ENCODE measurements around the gene TMEM151B.

TMEM151B gene

GRCh38 chr6:44246663-44247337 is 23.4 kb upstream of the TMEM151B start, which contains the start of gene HSP90AB1:
HSP90AB1 (plus strand) TSS chr6:44247101; CDS start chr6:44248630, 1,529 bp downstream.
- FAIRE-seq (peak; percentile 91), DNase-seq (ENCODE audit: insufficient read length) (peak; percentile 87)
- TF ChIP-seq POLR2A (IDR thresholded peaks at IDR 0.05; ENCODE audit: low read depth, low read length) (peak; percentile 100), TAF1 (IDR thresholded peaks at IDR 0.05; ENCODE audit: borderline replicate concordance, low read depth, low read length) (peak; percentile 100), POLR2AphosphoS5 (IDR thresholded peaks at IDR 0.05; ENCODE audit: low read depth, low read length) (peak; percentile 100)

DNA sequence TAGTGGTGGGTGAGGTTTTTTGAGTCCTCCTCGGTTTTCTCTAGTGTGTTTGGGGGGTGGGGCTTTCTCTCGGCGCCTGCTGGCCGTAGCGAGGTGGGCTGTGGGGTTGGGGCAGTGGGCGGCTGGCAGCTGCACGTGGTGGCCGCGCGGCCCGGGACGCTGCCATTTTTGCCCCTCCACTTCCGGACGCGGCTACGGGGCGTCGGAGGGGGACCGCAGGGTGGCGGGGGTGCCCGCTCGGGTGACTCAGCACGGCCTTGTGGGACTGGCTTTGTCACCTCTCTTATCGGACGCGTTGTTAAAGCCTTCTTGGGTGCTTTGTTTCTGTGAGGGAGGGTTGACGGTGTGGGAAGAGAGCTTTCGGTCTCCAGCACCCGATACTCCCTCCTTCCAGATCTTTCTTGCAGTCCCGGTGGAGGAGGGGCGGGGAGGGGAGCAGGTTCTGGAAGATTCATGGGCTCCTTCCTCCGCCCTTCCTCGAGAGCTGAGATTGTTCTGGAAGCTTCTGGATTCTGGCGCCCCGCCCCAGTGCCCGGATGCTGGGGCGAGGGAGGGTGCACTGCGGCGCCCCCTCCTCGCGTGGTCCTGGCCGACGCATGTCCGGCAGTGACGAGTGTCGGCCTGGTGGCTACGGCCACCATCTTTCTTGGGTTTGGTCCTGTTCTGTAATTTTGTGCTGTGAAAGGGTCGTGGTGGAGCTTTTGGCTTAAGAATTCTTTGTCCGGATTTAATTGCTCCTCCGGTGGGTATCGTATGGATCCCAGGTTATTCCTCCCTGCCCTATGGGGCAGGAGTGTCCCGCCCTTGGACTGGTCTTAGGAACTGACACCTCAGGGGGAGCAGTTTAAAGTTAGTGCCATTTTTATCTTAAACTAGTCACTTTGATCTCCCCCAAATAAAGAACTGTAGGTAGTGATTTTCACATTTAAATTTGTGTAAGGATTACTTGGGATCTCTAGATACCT is 22.6 kb upstream of the TMEM151B start:
- DNase-seq (ENCODE audit: insufficient read length) (no peak), FAIRE-seq (peak; percentile 42)

DNA sequence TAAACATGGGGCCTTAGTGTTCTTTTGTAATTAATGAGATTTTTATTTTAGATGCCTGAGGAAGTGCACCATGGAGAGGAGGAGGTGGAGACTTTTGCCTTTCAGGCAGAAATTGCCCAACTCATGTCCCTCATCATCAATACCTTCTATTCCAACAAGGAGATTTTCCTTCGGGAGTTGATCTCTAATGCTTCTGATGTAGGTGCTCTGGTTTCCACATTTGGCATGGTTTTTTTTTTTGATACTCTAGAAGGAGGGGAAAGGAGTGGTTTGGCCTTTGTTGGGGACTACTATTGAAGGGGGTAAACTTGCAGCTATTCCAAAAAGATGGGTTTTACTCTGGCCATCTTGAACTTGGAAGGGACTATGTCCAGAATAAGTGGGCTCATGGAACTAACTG is 21.7 kb upstream of the TMEM151B start:
- no peak for TF ChIP-seq TAF1 (IDR thresholded peaks at IDR 0.05; ENCODE audit: borderline replicate concordance, low read depth, low read length)
- no peak for TF ChIP-seq POLR2AphosphoS5 (IDR thresholded peaks at IDR 0.05; ENCODE audit: low read depth, low read length)
- TF ChIP-seq POLR2A (IDR thresholded peaks at IDR 0.05; ENCODE audit: low read depth, low read length): no peak
- no peak for FAIRE-seq
- no peak for DNase-seq (ENCODE audit: insufficient read length)

More for the DNA sequence above, 22.6 kb upstream of the TMEM151B start:
- TF ChIP-seq TAF1 (IDR thresholded peaks at IDR 0.05; ENCODE audit: borderline replicate concordance, low read depth, low read length) (peak; percentile 33; the same call in 1 of the 2 replicates), POLR2A (IDR thresholded peaks at IDR 0.05; ENCODE audit: low read depth, low read length) (no peak; the same call in 1 of the 2 replicates), POLR2AphosphoS5 (IDR thresholded peaks at IDR 0.05; ENCODE audit: low read depth, low read length) (no peak; the same call in 1 of the 2 replicates)

GRCh38 chr6:44249082-44249748 is 21.0 kb upstream of the TMEM151B start:
- no peak for FAIRE-seq
- DNase-seq (ENCODE audit: insufficient read length): no peak
- TF ChIP-seq POLR2AphosphoS5 (IDR thresholded peaks at IDR 0.05; ENCODE audit: low read depth, low read length) (no peak; the same call in 1 of the 2 replicates), POLR2A (IDR thresholded peaks at IDR 0.05; ENCODE audit: low read depth, low read length) (peak; percentile 52; the same call in 1 of the 2 replicates), TAF1 (IDR thresholded peaks at IDR 0.05; ENCODE audit: borderline replicate concordance, low read depth, low read length) (no peak)

- no peak for FAIRE-seq
Measured at GRCh38 chr6:44250067-44250717, 20.1 kb upstream of the TMEM151B start.

GRCh38 chr6:44250718-44251123 is 19.5 kb upstream of the TMEM151B start:
- DNase-seq (ENCODE audit: insufficient read length) (no peak), FAIRE-seq (no peak)
- no peak for TF ChIP-seq TAF1 (IDR thresholded peaks at IDR 0.05; ENCODE audit: borderline replicate concordance, low read depth, low read length)
- TF ChIP-seq POLR2AphosphoS5 (IDR thresholded peaks at IDR 0.05; ENCODE audit: low read depth, low read length): peak; percentile 53; the same call in 1 of the 2 replicates
- TF ChIP-seq POLR2A (IDR thresholded peaks at IDR 0.05; ENCODE audit: low read depth, low read length): peak; percentile 55; the same call in 1 of the 2 replicates

More at GRCh38 chr6:44250067-44250717, 20.1 kb upstream of the TMEM151B start:
- TF ChIP-seq TAF1 (IDR thresholded peaks at IDR 0.05; ENCODE audit: borderline replicate concordance, low read depth, low read length): no peak
- TF ChIP-seq POLR2A (IDR thresholded peaks at IDR 0.05; ENCODE audit: low read depth, low read length): no peak
- no peak for TF ChIP-seq POLR2AphosphoS5 (IDR thresholded peaks at IDR 0.05; ENCODE audit: low read depth, low read length)
- DNase-seq (ENCODE audit: insufficient read length): no peak

GRCh38 chr6:44251576-44252524 is 18.4 kb upstream of the TMEM151B start:
- FAIRE-seq: no peak
- DNase-seq (ENCODE audit: insufficient read length): no peak
- TF ChIP-seq POLR2A (IDR thresholded peaks at IDR 0.05; ENCODE audit: low read depth, low read length): 0 out of 2 replicates have a peak, but pooled peaks have one; percentile 28
- 0 out of 2 replicates have a peak, but pooled peaks have one; percentile 57 for TF ChIP-seq POLR2AphosphoS5 (IDR thresholded peaks at IDR 0.05; ENCODE audit: low read depth, low read length)
- no peak for TF ChIP-seq TAF1 (IDR thresholded peaks at IDR 0.05; ENCODE audit: borderline replicate concordance, low read depth, low read length)

DNA sequence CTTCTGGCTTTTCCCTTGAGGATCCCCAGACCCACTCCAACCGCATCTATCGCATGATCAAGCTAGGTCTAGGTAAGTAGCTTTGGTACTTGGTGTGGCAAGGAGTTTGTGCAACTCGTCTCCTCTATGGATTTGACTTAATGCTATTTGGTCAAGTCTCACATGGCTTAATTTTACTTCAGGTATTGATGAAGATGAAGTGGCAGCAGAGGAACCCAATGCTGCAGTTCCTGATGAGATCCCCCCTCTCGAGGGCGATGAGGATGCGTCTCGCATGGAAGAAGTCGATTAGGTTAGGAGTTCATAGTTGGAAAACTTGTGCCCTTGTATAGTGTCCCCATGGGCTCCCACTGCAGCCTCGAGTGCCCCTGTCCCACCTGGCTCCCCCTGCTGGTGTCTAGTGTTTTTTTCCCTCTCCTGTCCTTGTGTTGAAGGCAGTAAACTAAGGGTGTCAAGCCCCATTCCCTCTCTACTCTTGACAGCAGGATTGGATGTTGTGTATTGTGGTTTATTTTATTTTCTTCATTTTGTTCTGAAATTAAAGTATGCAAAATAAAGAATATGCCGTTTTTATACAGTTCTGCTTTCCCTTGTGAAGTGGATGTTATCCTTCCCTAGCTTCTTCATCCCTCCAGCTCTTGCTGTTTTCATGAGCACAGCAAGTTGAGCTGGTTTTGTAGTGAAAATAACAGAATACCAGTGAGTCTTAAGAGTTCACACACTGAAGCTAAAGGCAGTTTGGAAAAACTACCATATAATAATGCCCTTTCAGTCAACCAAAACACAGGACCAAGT is 16.7 kb upstream of the TMEM151B start:
- DNase-seq (ENCODE audit: insufficient read length) (no peak), FAIRE-seq (no peak)
- TF ChIP-seq POLR2A (IDR thresholded peaks at IDR 0.05; ENCODE audit: low read depth, low read length) (no peak; the same call in 1 of the 2 replicates), POLR2AphosphoS5 (IDR thresholded peaks at IDR 0.05; ENCODE audit: low read depth, low read length) (no peak), TAF1 (IDR thresholded peaks at IDR 0.05; ENCODE audit: borderline replicate concordance, low read depth, low read length) (no peak)

All from GM12892 (cell line).